CD4-positive, alpha-beta T cell treated with Interleukin-4 for 1 hour (primary cell): ENCODE results near the gene POLR2I.
"Not testable (repeated sequence)": the region's sequence is repeated elsewhere in the genome, so short reads cannot be mapped to it uniquely, and the experiment has no call there.

Experiments
- DNase-seq, 2 donors: peaks; one replicate each; pipeline ENCODE4 v3.0.0-alpha.2; 2020 to 2022

Gene POLR2I

DNA sequence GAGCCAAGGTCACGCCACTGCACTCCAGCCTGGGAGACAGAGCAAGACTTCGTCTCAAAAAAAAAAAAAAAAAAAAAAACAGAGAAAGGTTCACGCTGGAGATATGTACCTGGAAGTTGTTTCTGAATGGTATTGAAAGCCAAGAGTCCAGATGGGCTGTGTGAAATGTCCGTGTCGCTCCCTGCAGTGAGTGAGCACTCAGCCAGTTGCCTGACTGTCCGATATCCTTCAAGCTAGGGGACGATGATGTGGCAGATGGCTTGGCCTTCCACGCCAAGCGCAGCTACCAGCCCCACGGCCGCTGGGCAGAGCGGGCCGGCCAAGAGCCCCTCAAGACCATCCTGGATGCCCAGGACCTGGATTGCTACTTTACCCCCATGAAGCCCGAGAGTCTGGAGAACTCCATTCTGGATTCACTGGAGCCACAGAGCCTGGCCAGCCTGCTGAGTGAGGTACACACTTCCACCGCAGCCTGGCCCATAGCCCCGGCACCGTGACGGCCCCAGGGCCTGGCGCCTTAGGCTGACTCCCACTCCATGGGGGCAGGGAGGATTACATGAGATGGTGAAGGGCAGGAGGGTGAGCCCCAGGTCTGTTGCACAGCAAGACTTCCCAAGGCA, 15.4 kb downstream of the POLR2I start:
- no peak for DNase-seq

DNA sequence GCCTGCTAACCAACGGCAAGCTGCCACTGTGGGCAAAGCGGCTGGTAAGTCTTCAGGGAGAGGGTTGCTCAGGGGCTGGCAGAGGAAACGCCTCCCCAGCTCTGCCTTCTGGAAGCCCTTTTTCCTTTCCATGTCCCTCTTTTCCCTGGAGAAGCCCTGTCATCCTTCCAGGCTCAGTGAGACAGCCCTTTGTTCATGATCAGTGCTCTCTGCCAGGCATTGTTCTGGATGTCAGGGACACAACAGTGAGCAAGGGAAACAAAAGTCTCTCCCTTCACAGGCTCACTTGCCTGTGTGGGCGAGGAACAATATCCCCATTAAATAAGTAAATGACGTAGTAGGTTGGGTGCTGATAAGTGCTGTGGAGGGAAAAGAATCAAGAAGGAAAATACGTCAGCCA, 17.6 kb downstream of the POLR2I start:
- no peak for DNase-seq

GRCh38 chr19:36093687-36094086, 21.0 kb downstream of the POLR2I start:
- DNase-seq, result no peak

DNA sequence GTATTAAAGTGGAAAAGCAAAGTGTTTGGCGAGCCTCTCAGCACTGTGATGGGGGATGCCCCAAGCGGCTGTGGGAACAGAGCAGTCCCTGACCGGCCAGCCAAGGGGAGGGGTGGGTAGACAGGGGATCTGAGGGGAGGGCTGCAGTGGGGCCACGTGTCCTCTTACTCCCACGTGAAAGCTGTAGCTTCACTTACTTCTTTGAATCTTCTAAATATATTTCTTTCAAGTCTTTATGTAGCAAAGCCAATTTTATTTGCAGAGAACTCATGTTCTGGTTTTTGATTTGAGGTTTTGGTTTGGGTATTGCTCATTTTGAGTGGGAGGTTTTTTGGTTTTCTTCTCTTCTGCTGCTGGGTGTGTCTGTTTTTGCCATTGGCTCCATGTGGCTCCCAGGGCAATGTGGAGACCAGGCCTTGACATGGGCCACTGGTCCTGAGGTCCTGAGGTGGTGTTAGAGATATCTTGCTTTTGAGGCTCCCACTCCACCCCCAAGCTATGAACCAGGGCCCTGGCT, 21.5 kb downstream of the POLR2I start:
- no peak for DNase-seq

- DNase-seq, result no peak
Observed at GRCh38 chr19:36092566-36092965, 22.1 kb downstream of the POLR2I start.

GRCh38 chr19:36090910-36091695, 23.6 kb downstream of the POLR2I start:
- DNase-seq, result no peak

DNA sequence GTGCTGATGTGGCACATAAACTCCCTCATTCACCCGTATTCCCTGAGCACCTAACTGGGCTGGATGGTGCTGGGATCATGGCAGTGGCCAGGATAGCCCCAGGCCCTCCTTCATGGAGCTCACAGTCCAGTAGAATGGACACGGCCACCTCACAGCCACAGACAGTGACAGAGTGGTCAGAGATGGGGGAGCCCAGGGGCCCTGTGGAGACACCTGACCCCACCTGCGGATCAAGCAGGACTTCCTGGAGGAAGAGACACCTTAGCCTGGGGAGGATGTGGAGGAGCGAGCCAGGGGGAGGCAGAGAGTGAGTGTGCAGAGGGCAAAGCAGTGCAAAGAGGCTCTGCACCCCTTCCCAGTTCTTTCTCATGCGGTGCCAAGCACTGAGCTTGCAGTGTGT, 24.8 kb downstream of the POLR2I start:
- DNase-seq, result no peak

DNA sequence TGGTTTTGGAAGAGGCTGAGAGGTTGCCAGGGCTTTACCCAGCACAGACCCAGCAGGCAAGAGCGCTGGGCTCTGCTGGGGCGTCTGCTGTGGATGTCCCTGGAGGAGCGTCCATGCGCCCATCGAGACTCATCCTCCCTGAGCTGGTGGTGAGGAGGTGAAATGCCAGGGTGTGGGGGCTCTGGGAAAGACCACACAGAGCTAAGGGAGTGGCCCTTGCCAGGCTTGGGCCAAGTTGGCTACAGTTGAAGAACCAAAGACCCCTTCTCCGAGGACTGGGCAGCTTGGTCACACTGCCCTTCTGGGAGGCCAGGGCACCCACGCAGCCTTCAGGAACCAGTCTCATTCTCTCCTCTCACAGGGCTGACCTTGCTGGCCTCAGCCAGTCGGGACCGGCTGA, 28.3 kb downstream of the POLR2I start:
- no peak for DNase-seq

DNA sequence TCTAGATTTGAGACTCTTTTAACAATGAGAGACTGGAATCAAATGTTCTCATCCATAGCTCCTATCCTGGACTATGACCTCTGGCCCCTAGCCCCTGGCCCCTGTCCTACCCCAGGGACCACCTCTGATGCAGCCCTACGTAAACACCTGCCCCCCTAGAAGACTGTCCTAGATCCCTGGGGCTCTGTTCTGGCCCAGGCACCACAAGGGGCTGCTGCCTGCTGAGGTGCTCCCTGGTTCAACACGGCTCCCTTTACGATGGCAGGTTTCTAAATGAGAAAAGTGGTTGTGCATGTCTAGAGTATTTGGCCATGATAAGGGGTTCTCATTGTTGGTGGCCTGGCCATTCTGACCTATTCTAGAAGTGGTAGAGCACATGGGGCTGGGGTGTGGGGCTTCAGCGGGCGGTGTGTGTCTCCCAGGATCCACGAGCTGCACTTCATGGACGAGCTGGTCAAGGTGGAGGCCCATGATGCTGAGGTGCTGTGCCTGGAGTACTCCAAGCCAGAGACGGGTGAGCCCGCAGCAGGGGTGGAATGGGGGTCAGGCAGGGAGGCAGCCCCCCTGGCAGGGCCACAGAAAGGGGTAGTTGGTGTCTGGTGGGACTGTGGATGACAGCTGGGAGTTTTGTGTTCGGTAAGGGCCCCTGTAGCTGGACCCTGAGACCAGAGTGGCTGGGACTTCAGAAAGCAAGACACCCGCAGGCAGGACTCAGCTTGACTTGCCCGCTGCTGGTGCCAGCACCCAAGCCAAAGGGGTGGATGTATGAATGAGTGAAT, 30.3 kb downstream of the POLR2I start:
- DNase-seq, result no peak

GRCh38 chr19:36082916-36083315, 31.8 kb downstream of the POLR2I start:
- DNase-seq, result no peak

DNA sequence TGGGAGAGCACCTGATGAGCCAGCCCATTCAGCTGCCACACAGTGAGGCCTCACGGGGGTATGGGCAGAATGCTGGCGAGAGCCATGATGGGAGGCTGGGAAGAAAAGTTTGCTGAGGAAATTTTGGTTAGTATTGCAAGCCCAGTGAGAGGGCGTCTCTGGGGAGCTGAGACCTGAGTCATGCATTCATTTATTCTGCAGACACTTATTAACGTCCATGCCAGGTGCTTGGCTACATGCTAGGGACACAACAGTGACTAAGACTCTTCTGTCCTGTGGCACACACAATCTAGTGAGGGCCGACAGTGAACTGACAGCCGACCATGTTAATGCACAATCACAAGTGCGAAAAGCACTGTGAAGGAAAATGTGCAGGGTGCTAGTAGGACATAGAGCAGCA, 32.8 kb downstream of the POLR2I start:
- DNase-seq, result no peak

GRCh38 chr19:36081385-36081784, 33.3 kb downstream of the POLR2I start:
- no peak for DNase-seq

- DNase-seq, result no peak
Observed at GRCh38 chr19:36079389-36079945, 35.2 kb downstream of the POLR2I start.

DNA sequence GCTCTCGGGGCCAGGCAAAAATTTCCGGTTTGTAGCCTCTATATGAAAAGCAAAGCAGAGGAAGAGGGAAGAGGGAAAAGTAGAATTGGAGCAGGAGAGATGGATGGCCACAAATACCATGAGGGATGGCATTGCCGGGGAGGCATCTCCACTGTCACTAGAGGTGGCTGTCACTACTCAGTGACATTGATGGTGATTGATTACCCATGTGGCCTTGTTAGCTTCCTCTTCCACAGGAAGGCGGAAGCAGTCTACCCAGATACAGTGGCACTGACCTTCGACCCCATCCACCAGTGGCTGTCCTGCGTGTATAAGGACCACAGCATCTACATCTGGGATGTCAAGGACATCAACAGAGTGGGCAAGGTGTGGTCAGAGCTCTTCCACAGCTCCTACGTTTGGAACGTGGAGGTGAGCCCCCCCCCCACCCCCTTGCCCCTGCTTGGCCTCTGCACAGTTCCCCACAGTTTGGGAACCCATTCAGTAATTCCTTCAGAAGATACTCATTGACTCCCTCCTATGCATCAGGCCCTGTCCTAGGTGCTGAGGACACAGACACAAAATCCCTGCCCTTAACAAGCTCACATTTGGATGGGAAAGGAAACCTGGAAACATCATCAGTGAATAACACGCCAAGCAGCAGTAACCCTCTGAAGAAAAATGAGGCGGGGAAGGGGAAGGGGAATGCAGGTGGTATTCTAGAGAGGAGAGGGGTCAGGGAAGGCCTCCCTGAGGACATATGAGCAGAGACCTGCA, 41.4 kb downstream of the POLR2I start:
- DNase-seq, result no peak

DNA sequence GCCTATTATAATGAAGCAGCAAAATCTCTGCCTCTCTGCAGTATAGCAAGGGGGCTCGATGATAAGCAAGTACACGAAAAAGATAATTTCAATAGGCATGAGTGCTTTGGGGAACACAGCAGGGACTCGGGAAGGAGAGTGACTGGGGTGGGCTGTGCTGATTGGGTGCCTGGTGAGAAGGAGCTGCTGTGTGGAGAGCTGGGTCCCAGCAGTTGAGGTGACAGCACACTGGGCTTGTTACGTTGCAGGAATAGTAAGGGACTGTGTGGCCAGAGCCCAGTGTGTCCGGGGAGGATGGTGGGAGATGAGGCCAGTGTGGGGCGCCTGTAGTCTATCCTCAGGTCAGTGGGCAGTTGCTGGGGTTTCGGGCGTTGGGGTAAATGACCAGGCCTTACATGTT, 42.6 kb downstream of the POLR2I start:
- DNase-seq, result no peak

DNA sequence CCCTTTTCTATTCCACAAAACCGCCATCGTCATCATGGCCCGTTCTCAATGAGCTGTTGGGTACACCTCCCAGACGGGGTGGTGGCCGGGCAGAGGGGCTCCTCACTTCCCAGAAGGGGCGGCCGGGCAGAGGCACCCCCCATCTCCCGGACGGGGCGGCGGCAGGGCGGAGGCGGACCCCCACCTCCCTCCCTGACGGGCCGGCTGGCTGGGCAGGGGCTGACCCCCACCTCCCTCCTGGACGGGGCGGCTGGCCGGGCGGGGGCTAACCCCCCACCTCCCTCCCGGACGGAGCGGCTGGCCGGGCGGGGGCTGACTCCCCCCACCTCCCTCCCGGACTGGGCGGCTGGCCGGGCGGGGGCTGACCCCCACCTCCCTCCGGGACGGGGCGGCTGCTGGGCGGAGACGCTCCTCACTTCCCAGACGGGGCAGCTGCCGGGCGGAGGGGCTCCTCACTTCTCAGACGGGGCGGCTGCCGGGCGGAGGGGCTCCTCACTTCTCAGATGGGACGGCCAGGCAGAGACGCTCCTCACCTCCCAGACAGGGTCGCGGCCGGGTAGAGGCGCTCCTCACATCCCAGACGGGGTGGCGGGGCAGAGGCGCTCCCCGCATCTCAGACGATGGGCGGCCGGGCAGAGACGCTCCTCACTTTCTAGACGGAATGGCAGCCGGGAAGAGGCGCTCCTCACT, 45.7 kb downstream of the POLR2I start:
- not testable (repeated sequence) for DNase-seq

DNA sequence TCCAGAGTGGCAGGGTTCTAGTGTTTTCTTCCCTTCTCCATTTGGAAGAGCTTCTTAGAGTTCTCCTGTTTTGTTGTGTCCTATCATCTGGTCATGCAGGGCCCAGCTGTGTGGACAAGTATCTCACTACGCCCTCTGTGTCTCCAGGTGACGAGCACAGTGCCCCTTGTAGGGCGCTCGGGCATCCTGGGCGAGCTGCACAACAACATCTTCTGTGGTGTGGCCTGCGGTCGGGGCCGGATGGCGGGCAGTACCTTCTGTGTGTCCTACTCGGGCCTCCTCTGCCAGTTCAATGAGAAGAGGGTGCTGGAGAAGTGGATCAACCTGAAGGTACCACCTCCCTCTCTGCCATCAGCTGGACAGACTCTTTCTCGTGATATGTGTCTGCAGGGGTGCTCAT, 47.0 kb downstream of the POLR2I start:
- DNase-seq, result no peak

- DNase-seq, result no peak
Observed at GRCh38 chr19:36064826-36065225, 49.8 kb downstream of the POLR2I start.
